Activated CD8-positive, alpha-beta memory T cell treated with anti-CD3 and anti-CD28 coated beads, Interleukin-2, amount 50 U/mL, for 24 hours (primary cell): Measurements from ENCODE around the gene DFFA.
"Not testable (repeated sequence)": the region's sequence is repeated elsewhere in the genome, so short reads cannot be mapped to it uniquely, and the experiment has no call there.

ENCODE experiments used
- DNase-seq: peaks from one replicate; pipeline ENCODE4 v3.0.0-alpha.2; 2020; ENCODE audit errors: extremely low read depth

Gene DFFA

GRCh38 chr1:10467078-10467477 lies 5.3 kb downstream of the DFFA start:
- DNase-seq, result no peak

- DNase-seq, result no peak
Observed at GRCh38 chr1:10459184-10459583, 13.1 kb downstream of the DFFA start.

- no peak for DNase-seq
Observed at GRCh38 chr1:10457875-10458274, 14.5 kb downstream of the DFFA start.

GRCh38 chr1:10457462-10457861 lies 14.9 kb downstream of the DFFA start:
- DNase-seq, result not testable (repeated sequence)

GRCh38 chr1:10456661-10457060 lies 15.7 kb downstream of the DFFA start:
- no peak for DNase-seq

- no peak for DNase-seq
Observed at GRCh38 chr1:10456048-10456447, 16.3 kb downstream of the DFFA start.

GRCh38 chr1:10451287-10451686 lies 21.0 kb downstream of the DFFA start:
- no peak for DNase-seq

- no peak for DNase-seq
Observed at GRCh38 chr1:10450836-10451235, 21.5 kb downstream of the DFFA start.

GRCh38 chr1:10450156-10450814 lies 22.0 kb downstream of the DFFA start:
- DNase-seq, result no peak

- no peak for DNase-seq
Observed at GRCh38 chr1:10449751-10450150, 22.6 kb downstream of the DFFA start, which contains the start of gene CORT. TSS of gene CORT (plus strand) at chr1:10450031. CDS start at chr1:10450224, 193 bp downstream.

GRCh38 chr1:10446790-10447422 lies 25.4 kb downstream of the DFFA start:
- DNase-seq, result no peak

- DNase-seq, result no peak
Observed at GRCh38 chr1:10444795-10445397, 27.4 kb downstream of the DFFA start.

GRCh38 chr1:10444248-10444647 lies 28.1 kb downstream of the DFFA start:
- no peak for DNase-seq

GRCh38 chr1:10440794-10441193 lies 31.5 kb downstream of the DFFA start:
- DNase-seq, result no peak

GRCh38 chr1:10440305-10440704 lies 32.0 kb downstream of the DFFA start:
- no peak for DNase-seq

- no peak for DNase-seq
Observed at GRCh38 chr1:10438677-10439163, 33.6 kb downstream of the DFFA start.

GRCh38 chr1:10437052-10437451 lies 35.3 kb downstream of the DFFA start:
- no peak for DNase-seq

- DNase-seq, result no peak
Observed at GRCh38 chr1:10434590-10434989, 37.7 kb downstream of the DFFA start.

GRCh38 chr1:10433790-10434189 lies 38.5 kb downstream of the DFFA start:
- DNase-seq, result no peak

- no peak for DNase-seq
Observed at GRCh38 chr1:10432910-10433700, 39.2 kb downstream of the DFFA start.

- no peak for DNase-seq
Observed at GRCh38 chr1:10431070-10431730, 41.1 kb downstream of the DFFA start.
